Measurements from ENCODE around the gene POLR3A.

The POLR3A gene

GRCh38 chr10:78046711-78047269 is 17.5 kb upstream of the POLR3A start:
- no peak for DNase-seq (ENCODE audit: low read depth)

- no peak for DNase-seq (ENCODE audit: low read depth)
Observed at GRCh38 chr10:78045856-78046255, 16.5 kb upstream of the POLR3A start.

GRCh38 chr10:78045237-78045636 is 15.9 kb upstream of the POLR3A start:
- no peak for DNase-seq (ENCODE audit: low read depth)

- no peak for DNase-seq (ENCODE audit: low read depth)
Observed at GRCh38 chr10:78044699-78045098, 15.4 kb upstream of the POLR3A start.

- no peak for DNase-seq (ENCODE audit: low read depth)
Observed at GRCh38 chr10:78044179-78044578, 14.9 kb upstream of the POLR3A start.

- DNase-seq (ENCODE audit: low read depth), result no peak
Observed at GRCh38 chr10:78042752-78043104, 13.4 kb upstream of the POLR3A start.

- DNase-seq (ENCODE audit: low read depth), result no peak
Observed at GRCh38 chr10:78042058-78042751, 12.9 kb upstream of the POLR3A start.

GRCh38 chr10:78041170-78042057 is 12.1 kb upstream of the POLR3A start:
- no peak for DNase-seq (ENCODE audit: low read depth)

GRCh38 chr10:78039743-78040142 is 10.4 kb upstream of the POLR3A start:
- no peak for DNase-seq (ENCODE audit: low read depth)

- DNase-seq (ENCODE audit: low read depth), result no peak
Observed at GRCh38 chr10:78038791-78039547, 9.7 kb upstream of the POLR3A start.

- no peak for DNase-seq (ENCODE audit: low read depth)
Observed at GRCh38 chr10:78038105-78038504, 8.8 kb upstream of the POLR3A start.

GRCh38 chr10:78035933-78036583 is 6.7 kb upstream of the POLR3A start:
- no peak for DNase-seq (ENCODE audit: low read depth)

- DNase-seq (ENCODE audit: low read depth), result no peak
Observed at GRCh38 chr10:78035437-78035836, 6.1 kb upstream of the POLR3A start.

- no peak for DNase-seq (ENCODE audit: low read depth)
Observed at GRCh38 chr10:78035025-78035424, 5.7 kb upstream of the POLR3A start.

- peak; percentile 92 for DNase-seq (ENCODE audit: low read depth)
Observed at GRCh38 chr10:78033637-78034470, 4.5 kb upstream of the POLR3A start, which contains the start of gene RPS24. Gene RPS24 (plus strand): TSS chr10:78033863. CDS start chr10:78033902, 39 bp downstream.

- no peak for DNase-seq (ENCODE audit: low read depth)
Observed at GRCh38 chr10:78033387-78033636, 4.0 kb upstream of the POLR3A start.

GRCh38 chr10:78028438-78029268 is 662 bp downstream of the POLR3A start:
- DNase-seq (ENCODE audit: low read depth), result no peak

GRCh38 chr10:78025685-78026364 is 3.5 kb downstream of the POLR3A start:
- DNase-seq (ENCODE audit: low read depth), result no peak

GRCh38 chr10:78023741-78024140 is 5.6 kb downstream of the POLR3A start:
- no peak for DNase-seq (ENCODE audit: low read depth)

GRCh38 chr10:78021201-78021600 is 8.1 kb downstream of the POLR3A start:
- DNase-seq (ENCODE audit: low read depth), result no peak

All from stimulated activated CD8-positive, alpha-beta memory T cell treated with anti-CD3 and anti-CD28 coated beads, Interleukin-15, amount 100 ng/mL, for 1 hour (primary cell).